HCT116 (cell line): ENCODE measurements around the gene ERC1. TPM values are rescaled to one million over a fixed set of nuclear protein-coding genes. Genes with fewer than 3 reads are reported as not detected.

Source experiments
- ATAC-seq: fragments of 200-7000 bp; cut with Tn5 transposase; 2 replicates; pipeline ENCODE4 v1.9.1; 2020; ENCODE audit warnings: mild to moderate bottlenecking, moderate library complexity
- BruUV-seq: library from RNA; stranded (reverse); fragments of 400-500 nt; replicated peaks from 2 replicates; lab custom pipeline; 2021; lab: Mats Ljungman, UMichigan
- CTCF ChIA-PET: fragments of 300-600 bp; sonication (Branson Sonifier 250); formaldehyde crosslinking; loops from one replicate; lab custom pipeline; 2021; ENCODE audit warnings: antibody characterized with exemption; lab: Charles Lee
- POLR2A ChIA-PET: fragments of 300-600, 350-600 bp; sonication (Branson Sonifier 250); formaldehyde crosslinking; loops from one replicate; lab custom pipeline; 2021; ENCODE audit warnings: antibody characterized with exemption; lab: Charles Lee
- RAD21 ChIA-PET, 2 experiments: fragments of 300-600 bp; sonication (Branson Sonifier 250); formaldehyde crosslinking; loops; one replicate each; lab custom pipeline; 2023; ENCODE audit warnings: low total read pairs in 2 of 2; ENCODE audit not compliant: uncharacterized antibody in 2 of 2, unreplicated experiment in 2 of 2, low non-redundant PET in 1 of 2; lab: Charles Lee
- DNase-seq: peaks from one replicate; pipeline ENCODE4 v3.0.0-alpha.2; 2010; ENCODE audit warnings: low read depth, low spot score
- H2AFZ ChIP-seq: fragments of 200-600 bp; shearing (Covaris generic), sonication (generic); 2 replicates; pipeline ENCODE4 v1.6.1; 2017; ENCODE audit warnings: low read depth, mixed run types, mixed read lengths, antibody characterized with exemption, low read length; ENCODE audit not compliant: poor library complexity, severe bottlenecking
- H3K27ac ChIP-seq: 2 replicates; pipeline ENCODE4 v1.5.1; 2012; ENCODE audit warnings: low read depth, low read length
- H3K27me3 ChIP-seq: fragments of 200-600 bp; sonication (generic); 2 replicates; pipeline ENCODE4 v1.6.1; 2016; ENCODE audit warnings: mixed run types, low read length, mixed read lengths; ENCODE audit not compliant: insufficient read depth
- H3K36me3 ChIP-seq, 2 experiments: fragments of 200-500 bp in 1 of 2; fragments of 200-600 bp in 1 of 2; sonication (Bioruptor generic) in 1 of 2; sonication (generic) in 1 of 2; 2 replicates each; pipeline versions ENCODE4 v1.5.1 to v1.6.1; 2014 to 2016; ENCODE audit warnings: low read length in 2 of 2, inconsistent platforms in 1 of 2, mixed read lengths in 1 of 2, mixed run types in 1 of 2; ENCODE audit not compliant: insufficient read depth in 2 of 2, control insufficient read depth in 1 of 2
- H3K4me1 ChIP-seq, 2 experiments: fragments of 200-600 bp in 1 of 2; sonication (generic) in 1 of 2; 2 replicates each; pipeline versions ENCODE4 v1.5.1 to v1.6.1; 2012 to 2017; ENCODE audit warnings: low read length in 2 of 2, inconsistent platforms in 1 of 2, mild to moderate bottlenecking in 1 of 2, mixed read lengths in 1 of 2, mixed run types in 1 of 2, moderate library complexity in 1 of 2; ENCODE audit not compliant: insufficient read depth in 2 of 2, control insufficient read depth in 1 of 2
- H3K4me2 ChIP-seq: fragments of 200-600 bp; sonication (generic); 2 replicates; pipeline ENCODE4 v1.6.1; 2017; ENCODE audit warnings: mixed run types, low read length, mixed read lengths
- H3K4me3 ChIP-seq, 2 experiments: fragments of 200-600 bp in 1 of 2; sonication (generic) in 1 of 2; replicated peaks in 1 of 2; 2 replicates each; pipeline ENCODE4 v1.5.1; 2011 to 2016; ENCODE audit warnings: low read length in 2 of 2, control low read depth in 1 of 2, low read depth in 1 of 2, mild to moderate bottlenecking in 1 of 2, mixed read lengths in 1 of 2, mixed run types in 1 of 2
- H3K79me2 ChIP-seq: fragments of 200-600 bp; sonication (generic); 2 replicates; pipeline ENCODE4 v1.6.1; 2017; ENCODE audit warnings: mild to moderate bottlenecking, mixed run types, low read length, moderate library complexity, mixed read lengths; ENCODE audit not compliant: insufficient read depth
- H3K9ac ChIP-seq: fragments of 200-600 bp; sonication (generic); 2 replicates; pipeline ENCODE4 v1.6.1; 2016; ENCODE audit warnings: low read length, mixed read lengths
- H3K9me2 ChIP-seq: fragments of 200-600 bp; sonication (generic), shearing (Covaris generic); 2 replicates; pipeline ENCODE4 v1.6.1; 2017; ENCODE audit warnings: mixed run types, mild to moderate bottlenecking, moderate library complexity; ENCODE audit not compliant: insufficient read depth
- H3K9me3 ChIP-seq, 2 experiments: fragments of 200-500 bp in 1 of 2; fragments of 200-600 bp in 1 of 2; sonication (Bioruptor generic) in 1 of 2; sonication (generic) in 1 of 2; 2 replicates each; pipeline ENCODE4 v1.6.1; 2014 to 2017; ENCODE audit warnings: low read length in 2 of 2, mixed read lengths in 2 of 2, inconsistent platforms in 1 of 2, low read depth in 1 of 2, mild to moderate bottlenecking in 1 of 2, mixed run types in 1 of 2, moderate library complexity in 1 of 2; ENCODE audit not compliant: control insufficient read depth in 1 of 2, insufficient read depth in 1 of 2
- H4K20me1 ChIP-seq: fragments of 200-600 bp; sonication (generic), shearing (Covaris generic); 2 replicates; pipeline ENCODE4 v1.6.1; 2017; ENCODE audit warnings: mixed run types, mild to moderate bottlenecking, moderate library complexity; ENCODE audit not compliant: insufficient read depth
- CBX3 ChIP-seq: IDR thresholded peaks from 2 replicates; pipeline ENCODE4 v1.6.1; 2012; ENCODE audit warnings: low read depth
- CEBPB ChIP-seq: IDR thresholded peaks from 2 replicates; pipeline ENCODE4 v1.6.1; 2012; ENCODE audit warnings: low read depth
- EGR1 ChIP-seq: IDR thresholded peaks from 2 replicates; pipeline ENCODE4 v1.6.1; 2012; ENCODE audit warnings: low read depth
- ELF1 ChIP-seq: IDR thresholded peaks from 2 replicates; pipeline ENCODE4 v1.6.1; 2012; ENCODE audit warnings: low read depth, borderline replicate concordance
- EZH2phosphoT487 ChIP-seq: fragments of 200-600 bp; IDR thresholded peaks from 2 replicates; pipeline ENCODE4 v1.6.1; 2018; ENCODE audit warnings: antibody characterized with exemption, borderline replicate concordance
- MAX ChIP-seq: IDR thresholded peaks from 2 replicates; pipeline ENCODE4 v1.6.1; 2012
- POLR2A ChIP-seq: IDR thresholded peaks from 2 replicates; pipeline ENCODE4 v1.7.0; 2011; ENCODE audit warnings: borderline replicate concordance; ENCODE audit not compliant: insufficient read depth, insufficient read length; ENCODE audit errors: extremely low read depth
- RAD21 ChIP-seq: IDR thresholded peaks from 2 replicates; pipeline ENCODE4 v1.6.1; 2012; ENCODE audit warnings: low read depth, mild to moderate bottlenecking
- REST ChIP-seq: IDR thresholded peaks from 2 replicates; pipeline ENCODE4 v1.6.1; 2012; ENCODE audit warnings: low read depth
- SP1 ChIP-seq: IDR thresholded peaks from 2 replicates; pipeline ENCODE4 v1.6.1; 2012; ENCODE audit warnings: low read depth
- SRF ChIP-seq: IDR thresholded peaks from 2 replicates; pipeline ENCODE4 v1.6.1; 2012; ENCODE audit warnings: low read depth
- TCF7L2 ChIP-seq: IDR thresholded peaks from 2 replicates; pipeline ENCODE4 v1.7.0; 2011; ENCODE audit warnings: borderline replicate concordance, inconsistent platforms; ENCODE audit not compliant: insufficient read depth, insufficient read length; ENCODE audit errors: extremely low read depth
- ZBTB33 ChIP-seq: IDR thresholded peaks from 2 replicates; pipeline ENCODE4 v1.6.1; 2011; ENCODE audit warnings: mild to moderate bottlenecking, low read length, moderate library complexity; ENCODE audit not compliant: insufficient replicate concordance; ENCODE audit errors: extremely low read depth
- ZFX ChIP-seq: fragments of 450-650 bp; IDR thresholded peaks from 2 replicates; pipeline ENCODE4 v1.6.1; 2017
- ZNF274 ChIP-seq: fragments of 200-500 bp; sonication (Bioruptor generic); IDR thresholded peaks from 2 replicates; pipeline ENCODE4 v1.6.1; 2014; ENCODE audit warnings: mild to moderate bottlenecking, low read depth, low read length, inconsistent platforms
- intact Hi-C: fragments of 100-400 bp; cut with micrococcal nuclease; formaldehyde crosslinking; loops from 2 replicates; pipeline ENCODE4 v1.10.0; 2022
- total RNA-seq: library from RNA; stranded (reverse); gene quantifications from one replicate; pipeline ENCODE4 v1.2.1, GENCODE V29; 2021; ENCODE audit not compliant: unreplicated experiment

ERC1 gene
- total RNA-seq, 1 experiment from 2014 or later: 41.9 TPM

- TF ChIP-seq REST: no peak
- no peak for TF ChIP-seq RAD21
- TF ChIP-seq ZBTB33: no peak
- no peak for TF ChIP-seq ZNF274
- TF ChIP-seq ZFX: no peak
- TF ChIP-seq, all 23 proteins: peak for 0
Observed at GRCh38 chr12:1471224-1471623, 480.2 kb downstream of the ERC1 start (continued).

GRCh38 chr12:1473418-1473817 lies 482.4 kb downstream of the ERC1 start:
- Histone ChIP-seq H3K79me2 (no peaks in the 10 kb centered on the region), H3K4me1 (peaks cover 44 to 45% of the 10 kb centered on the region in 2 experiments), H3K9me2 (no peaks in the 10 kb centered on the region), H3K27ac (peak overlapping the region; percentile 79), H3K9me3 (no peaks in the 10 kb centered on the region), H3K9ac (peak overlapping the region; percentile 36), H4K20me1 (no peaks in the 10 kb centered on the region), H2AFZ (no peak overlapping the region), H3K4me2 (peak overlapping the region; percentile 64), H3K4me3 (0 out of 4 replicates have a peak overlapping the region, but pooled peaks of 1 of the 2 experiments have one; percentile 7), H3K27me3 (no peaks in the 10 kb centered on the region), H3K36me3 (no peaks in the 10 kb centered on the region)
- DNase-seq: no peak
- ChIA-PET RAD21 (interaction anchor here in 1 of 2 experiments (1.3 kb wide), 1 partner anchor 356 kb away, joined by 4 read pairs; no protein-coding TSS in a partner anchor), POLR2A (no interaction called here), CTCF (interaction anchor here (1.4 kb wide), 1 partner anchor 356 kb away, joined by 4 read pairs; no protein-coding TSS in a partner anchor)
- ATAC-seq: no peak
- intact Hi-C loops: no loop called here
- BruUV-seq: no TSS peak
- TF ChIP-seq POLR2A: no peak
- TF ChIP-seq EZH2phosphoT487: no peak
- no peak for TF ChIP-seq CBX3
- no peak for TF ChIP-seq EGR1
- no peak for TF ChIP-seq MAX
- no peak for TF ChIP-seq SRF
- TF ChIP-seq CEBPB: no peak
- no peak for TF ChIP-seq ELF1
- no peak for TF ChIP-seq ZBTB33
- TF ChIP-seq TCF7L2: no peak
- TF ChIP-seq ZFX: no peak
- TF ChIP-seq SP1: no peak
